B cell (primary cell): Measurements from ENCODE around the gene HGFAC.

Source experiments
- CTCF ChIP-seq: fragments of 200-600 bp; IDR thresholded peaks from one replicate; pipeline ENCODE4 v1.8.0; 2022; ENCODE audit warnings: antibody characterized with exemption, mild to moderate bottlenecking
- EZH2 ChIP-seq: IDR thresholded peaks from 2 replicates; pipeline ENCODE4 v1.6.1; 2012; ENCODE audit warnings: borderline replicate concordance, low read depth, mild to moderate bottlenecking, moderate library complexity, low read length; ENCODE audit not compliant: insufficient read depth, poor library complexity, severe bottlenecking

GRCh38 chr4:3406431-3406830, 35.3 kb upstream of the HGFAC start:
- no peak for TF ChIP-seq CTCF
- TF ChIP-seq EZH2 = no peak
